DOHH2 (cell line): Measurements from ENCODE around the gene DGKE.

ENCODE experiments used
- H3F3A ChIP-seq: fragments of 200-600 bp; sonication (generic), shearing (Covaris generic); 2 replicates; pipeline ENCODE4 v1.6.0; 2016; ENCODE audit warnings: antibody characterized with exemption, mild to moderate bottlenecking; ENCODE audit not compliant: control insufficient read depth, insufficient read depth
- H3K27ac ChIP-seq: fragments of 200-600 bp; sonication (generic); 2 replicates; pipeline ENCODE4 v1.5.1; 2014; ENCODE audit warnings: low read depth, mild to moderate bottlenecking, low read length, moderate library complexity
- H3K27me3 ChIP-seq: fragments of 200-600 bp; sonication (generic); 2 replicates; pipeline ENCODE4 v1.6.1; 2014; ENCODE audit warnings: mild to moderate bottlenecking, low read length, mixed read lengths; ENCODE audit not compliant: control insufficient read depth
- H3K36me3 ChIP-seq: fragments of 200-600 bp; sonication (generic); 2 replicates; pipeline ENCODE4 v1.6.1; 2014; ENCODE audit warnings: mild to moderate bottlenecking, low read length, moderate library complexity, mixed read lengths; ENCODE audit not compliant: control insufficient read depth
- H3K4me1 ChIP-seq: fragments of 200-600 bp; sonication (generic); 2 replicates; pipeline ENCODE4 v1.6.1; 2014; ENCODE audit warnings: mild to moderate bottlenecking, low read length, mixed read lengths; ENCODE audit not compliant: control insufficient read depth
- H3K4me2 ChIP-seq: fragments of 200-600 bp; sonication (generic); 2 replicates; pipeline ENCODE4 v1.6.0; 2014; ENCODE audit warnings: mild to moderate bottlenecking, low read length, moderate library complexity
- H3K4me3 ChIP-seq: fragments of 200-600 bp; sonication (generic); 2 replicates; pipeline ENCODE4 v1.5.1; 2014; ENCODE audit warnings: mild to moderate bottlenecking, low read length, mixed read lengths
- H3K79me2 ChIP-seq: fragments of 200-600 bp; sonication (generic); 2 replicates; pipeline ENCODE4 v1.6.1; 2014; ENCODE audit warnings: mild to moderate bottlenecking, low read length, mixed read lengths; ENCODE audit not compliant: control insufficient read depth
- H3K9me2 ChIP-seq: fragments of 200-600 bp; sonication (generic); replicated peaks from 2 replicates; pipeline ENCODE4 v1.6.1; 2014; ENCODE audit warnings: mild to moderate bottlenecking, low read length, mixed read lengths; ENCODE audit not compliant: control insufficient read depth
- H3K9me3 ChIP-seq: fragments of 200-600 bp; sonication (generic); 2 replicates; pipeline ENCODE4 v1.6.1; 2014; ENCODE audit warnings: antibody characterized with exemption, low read length, mixed read lengths; ENCODE audit not compliant: control insufficient read depth, insufficient read depth
- H4K20me1 ChIP-seq: fragments of 200-600 bp; sonication (generic); 2 replicates; pipeline ENCODE4 v1.6.0; 2014; ENCODE audit warnings: low read depth, mild to moderate bottlenecking, antibody characterized with exemption, low read length, moderate library complexity; ENCODE audit not compliant: control insufficient read depth, insufficient read depth
- EZH2phosphoT487 ChIP-seq: fragments of 200-600 bp; sonication (generic); IDR thresholded peaks from 2 replicates; pipeline ENCODE4 v1.6.1; 2017; ENCODE audit warnings: borderline replicate concordance, mild to moderate bottlenecking, antibody characterized with exemption, low read length, moderate library complexity, mixed read lengths
- TF ChIP-seq, protein P1 (sequence below): fragments of 200-600 bp; sonication (generic); IDR thresholded peaks from one replicate; pipeline ENCODE4 v1.5.1; 2014; ENCODE audit warnings: antibody characterized with exemption, mild to moderate bottlenecking, low read depth, low read length; ENCODE audit not compliant: poor library complexity, severe bottlenecking

DGKE gene

DNA sequence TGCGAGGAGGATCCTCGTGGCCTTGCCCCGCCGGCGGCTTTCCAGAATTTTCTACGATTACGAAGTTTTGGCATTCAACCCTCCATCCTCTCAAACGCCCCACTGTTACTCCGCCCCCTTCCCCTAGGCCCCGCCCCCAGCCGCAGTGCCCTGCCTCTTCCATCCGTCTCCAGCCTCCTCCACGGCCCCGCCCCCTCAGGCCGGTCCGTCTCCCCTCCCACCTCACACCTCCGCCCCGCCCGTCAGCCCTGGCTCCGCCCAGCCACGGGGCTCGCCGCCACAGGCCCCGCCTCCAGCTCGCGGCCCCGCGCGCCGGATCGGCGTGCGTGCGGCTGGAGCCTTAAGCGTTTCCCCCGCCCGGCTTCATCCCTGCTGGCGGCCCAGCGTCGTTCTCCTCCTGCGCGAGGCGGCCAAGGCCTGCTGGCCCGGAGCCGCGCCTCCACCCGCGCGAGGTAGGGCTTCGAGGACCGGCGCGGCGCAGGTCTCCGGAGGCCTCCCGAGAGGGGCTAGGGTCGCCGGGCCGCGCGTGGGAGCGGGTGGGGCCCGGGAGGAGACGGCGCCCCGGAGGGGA is at the start of gene DGKE, which contains the start of gene C17orf67:
TSS of gene DGKE (plus strand) at position 343 of the 571 bp plus-strand sequence. CDS start 645 bp downstream, outside the sequence.
TSS of gene C17orf67 (minus strand) at position 112 of the 571 bp plus-strand sequence. CDS start 18,110 bp downstream, outside the sequence.
- Histone ChIP-seq H3K4me1 (peaks cover 51% of the 10 kb centered on the region), H3K79me2 (peaks cover 63% of the 10 kb centered on the region), H4K20me1 (peaks cover 8% of the 10 kb centered on the region; the same call in 1 of the 2 replicates), H3K27me3 (no peaks in the 10 kb centered on the region), H3K4me2 (peak within 1 kb of the TSS; percentile 97), H3K9me3 (no peaks in the 10 kb centered on the region), H3K36me3 (peaks cover 43% of the 10 kb centered on the region), H3F3A (peaks cover 16% of the 10 kb centered on the region), H3K27ac (peak within 1 kb of the TSS; percentile 45), H3K4me3 (peak within 1 kb of the TSS; percentile 90), H3K9me2 (no peaks in the 10 kb centered on the region)
- TF ChIP-seq EZH2phosphoT487 = no peak
- TF ChIP-seq, protein P1, sequence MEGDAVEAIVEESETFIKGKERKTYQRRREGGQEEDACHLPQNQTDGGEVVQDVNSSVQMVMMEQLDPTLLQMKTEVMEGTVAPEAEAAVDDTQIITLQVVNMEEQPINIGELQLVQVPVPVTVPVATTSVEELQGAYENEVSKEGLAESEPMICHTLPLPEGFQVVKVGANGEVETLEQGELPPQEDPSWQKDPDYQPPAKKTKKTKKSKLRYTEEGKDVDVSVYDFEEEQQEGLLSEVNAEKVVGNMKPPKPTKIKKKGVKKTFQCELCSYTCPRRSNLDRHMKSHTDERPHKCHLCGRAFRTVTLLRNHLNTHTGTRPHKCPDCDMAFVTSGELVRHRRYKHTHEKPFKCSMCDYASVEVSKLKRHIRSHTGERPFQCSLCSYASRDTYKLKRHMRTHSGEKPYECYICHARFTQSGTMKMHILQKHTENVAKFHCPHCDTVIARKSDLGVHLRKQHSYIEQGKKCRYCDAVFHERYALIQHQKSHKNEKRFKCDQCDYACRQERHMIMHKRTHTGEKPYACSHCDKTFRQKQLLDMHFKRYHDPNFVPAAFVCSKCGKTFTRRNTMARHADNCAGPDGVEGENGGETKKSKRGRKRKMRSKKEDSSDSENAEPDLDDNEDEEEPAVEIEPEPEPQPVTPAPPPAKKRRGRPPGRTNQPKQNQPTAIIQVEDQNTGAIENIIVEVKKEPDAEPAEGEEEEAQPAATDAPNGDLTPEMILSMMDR = no peak

DNA sequence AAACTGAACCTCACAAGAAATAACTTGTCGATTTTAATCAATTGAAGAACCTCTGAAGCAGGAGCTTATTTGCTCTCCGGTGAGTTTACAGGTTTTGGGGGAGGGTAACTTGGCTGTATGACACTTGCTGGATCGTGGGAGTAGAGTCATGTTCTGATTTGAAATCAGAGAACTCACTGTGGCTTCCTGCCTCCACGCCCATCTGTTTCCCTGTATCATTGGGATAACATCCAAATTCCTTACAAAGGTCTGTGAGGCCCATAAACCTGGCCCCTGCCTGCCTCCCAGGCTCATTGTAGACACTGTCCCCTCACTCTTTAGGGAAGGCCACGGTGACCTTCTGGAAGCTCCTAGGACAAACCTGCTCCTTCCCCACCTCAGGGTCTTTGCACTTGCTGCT is 48.5 kb upstream of the DGKE start:
- Histone ChIP-seq H3K27ac (no peak overlapping the region), H3F3A (no peaks in the 10 kb centered on the region), H3K36me3 (no peaks in the 10 kb centered on the region), H3K79me2 (no peaks in the 10 kb centered on the region), H3K4me2 (no peak overlapping the region), H4K20me1 (no peaks in the 10 kb centered on the region), H3K27me3 (peaks cover 22% of the 10 kb centered on the region), H3K4me3 (no peak overlapping the region), H3K4me1 (peaks cover 26% of the 10 kb centered on the region), H3K9me2 (no peaks in the 10 kb centered on the region), H3K9me3 (no peaks in the 10 kb centered on the region)
- TF ChIP-seq EZH2phosphoT487 = no peak
- TF ChIP-seq, protein P1 = no peak

DNA sequence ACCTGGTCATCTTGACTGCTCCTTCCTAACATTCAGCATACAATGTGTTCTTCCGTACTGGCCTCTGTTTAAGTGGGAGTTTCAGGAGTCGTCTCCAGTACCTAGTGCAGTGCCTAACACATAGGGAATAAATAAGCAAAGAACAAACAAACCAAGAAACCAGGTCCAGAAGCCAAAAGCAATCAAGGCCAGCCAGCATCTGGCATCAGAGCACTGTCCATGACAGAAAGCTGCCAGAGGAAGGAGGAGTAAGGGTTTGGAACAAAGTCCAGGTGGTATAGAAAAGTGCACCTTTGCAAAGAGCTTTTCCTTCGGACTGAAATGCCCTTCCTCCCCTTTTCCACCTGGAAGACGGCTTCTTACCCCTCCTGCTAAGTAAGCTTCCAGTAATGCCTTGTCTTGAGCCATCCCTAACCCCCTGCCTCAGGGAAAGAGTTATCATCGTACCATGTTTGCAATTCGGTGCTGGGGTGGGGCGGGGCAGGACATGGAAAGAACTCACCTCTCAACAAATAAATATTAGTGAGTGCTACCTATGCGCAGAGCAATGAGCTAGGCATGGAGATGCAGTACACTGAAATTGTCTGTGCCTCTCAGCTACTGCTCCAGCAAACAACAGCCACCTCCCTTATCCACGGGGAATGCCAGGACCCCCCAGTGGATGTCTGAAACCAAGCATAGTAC is 47.8 kb upstream of the DGKE start:
- H3K4me1 ChIP-seq = peaks cover 22% of the 10 kb centered on the region
- H3F3A ChIP-seq = no peaks in the 10 kb centered on the region
- peaks cover 15% of the 10 kb centered on the region for H3K27me3 ChIP-seq
- no peak overlapping the region for H3K4me2 ChIP-seq
- H3K4me3 ChIP-seq = no peak overlapping the region
- no peak overlapping the region for H3K27ac ChIP-seq
- no peaks in the 10 kb centered on the region for H3K36me3 ChIP-seq
- no peaks in the 10 kb centered on the region for H3K9me2 ChIP-seq
- H4K20me1 ChIP-seq = no peaks in the 10 kb centered on the region
- H3K9me3 ChIP-seq = no peaks in the 10 kb centered on the region
- TF ChIP-seq, protein P1 = no peak
- TF ChIP-seq EZH2phosphoT487 = no peak
- no peaks in the 10 kb centered on the region for H3K79me2 ChIP-seq
